Smooth muscle cell (in vitro differentiated cells): ENCODE measurements around the gene DLD. TPM values are rescaled to one million over a fixed set of nuclear protein-coding genes. Genes with fewer than 3 reads are reported as not detected.
"Not testable (repeated sequence)": the region's sequence is repeated elsewhere in the genome, so short reads cannot be mapped to it uniquely, and the experiment has no call there.

Experiments used
- DNase-seq: peaks from one replicate; lab custom pipeline; 2025; ENCODE audit not compliant: unreplicated experiment; lab: John Stamatoyannopoulos, UW
- H2AFZ ChIP-seq: fragments of 200-600 bp; sonication (generic); 2 replicates; pipeline ENCODE4 v1.6.0; 2016; ENCODE audit warnings: antibody characterized with exemption, low read depth, mild to moderate bottlenecking
- H3F3A ChIP-seq: fragments of 200-600 bp; sonication (generic); 2 replicates; pipeline ENCODE4 v1.6.0; 2017; ENCODE audit warnings: antibody characterized with exemption, low read depth
- H3K27ac ChIP-seq: fragments of 200-600 bp; sonication (generic); 2 replicates; pipeline ENCODE4 v1.5.1; 2016; ENCODE audit warnings: low read depth, mild to moderate bottlenecking
- H3K27me3 ChIP-seq: fragments of 200-600 bp; sonication (generic); 2 replicates; pipeline ENCODE4 v1.6.1; 2016; ENCODE audit warnings: low read depth, mild to moderate bottlenecking
- H3K36me3 ChIP-seq: fragments of 200-600 bp; sonication (generic); 2 replicates; pipeline ENCODE4 v1.5.1; 2016; ENCODE audit warnings: low read depth
- H3K4me1 ChIP-seq: fragments of 200-600 bp; sonication (generic); 2 replicates; pipeline ENCODE4 v1.5.1; 2016; ENCODE audit warnings: low read depth
- H3K4me2 ChIP-seq: fragments of 200-600 bp; sonication (generic); 2 replicates; pipeline ENCODE4 v1.6.0; 2016; ENCODE audit warnings: mild to moderate bottlenecking
- H3K4me3 ChIP-seq: fragments of 200-600 bp; sonication (generic); 2 replicates; pipeline ENCODE4 v1.5.1; 2016; ENCODE audit warnings: mild to moderate bottlenecking
- H3K79me2 ChIP-seq: fragments of 200-600 bp; sonication (generic); 2 replicates; pipeline ENCODE4 v1.6.0; 2016; ENCODE audit warnings: low read depth, mild to moderate bottlenecking
- H3K9ac ChIP-seq: fragments of 200-600 bp; sonication (generic); 2 replicates; pipeline ENCODE4 v1.6.0; 2016; ENCODE audit warnings: low read depth
- H3K9me3 ChIP-seq: fragments of 200-600 bp; sonication (generic); replicated peaks from 2 replicates; pipeline ENCODE4 v1.5.1; 2016; ENCODE audit warnings: low read depth
- H4K20me1 ChIP-seq: fragments of 200-600 bp; sonication (generic); 2 replicates; pipeline ENCODE4 v1.6.0; 2016; ENCODE audit warnings: low read depth
- CTCF ChIP-seq: fragments of 200-600 bp; sonication (generic); IDR thresholded peaks from 2 replicates; pipeline ENCODE4 v1.5.1; 2017; ENCODE audit warnings: borderline replicate concordance, mild to moderate bottlenecking, antibody characterized with exemption; ENCODE audit not compliant: insufficient read depth, poor library complexity, severe bottlenecking
- WGBS: methylation state at CpG from one replicate; pipeline ENCODE4 v1.1.7; 2016; ENCODE audit warnings: low lambda C conversion rate; 5-methylcytosine and 5-hydroxymethylcytosine counted together
- polyA plus RNA-seq: library from polyadenylated mRNA; unstranded; fragments of >200 nt; fragmentation: Nextera tagmentation; extraction: Ambion mirVana; gene quantifications from 2 replicates; pipeline ENCODE4 v1.2.1, GENCODE V29; 2016
- total RNA-seq: library from RNA; depleted of rRNA; stranded (reverse); fragments of >200 nt; gene quantifications from 2 replicates; pipeline ENCODE4 v1.2.3, GENCODE V29; 2014

Gene DLD
- total and polyA plus RNA-seq, 2 experiments from 2014 or later: 71.4 to 165 TPM

GRCh38 chr7:107846324-107846723, 44.7 kb upstream of the DLD start:
- Histone ChIP-seq H3K9ac (no peak overlapping the region), H3F3A (no peaks in the 10 kb centered on the region), H3K79me2 (no peaks in the 10 kb centered on the region), H4K20me1 (no peaks in the 10 kb centered on the region), H3K4me3 (no peak overlapping the region), H3K4me1 (no peaks in the 10 kb centered on the region), H3K27ac (no peak overlapping the region), H3K4me2 (no peak overlapping the region), H3K9me3 (no peaks in the 10 kb centered on the region), H2AFZ (no peak overlapping the region), H3K36me3 (no peaks in the 10 kb centered on the region), H3K27me3 (no peaks in the 10 kb centered on the region)
- no peak for TF ChIP-seq CTCF
- DNase-seq: no peak

GRCh38 chr7:107847168-107847835, 43.7 kb upstream of the DLD start:
- H3K4me3 ChIP-seq: no peak overlapping the region
- no peaks in the 10 kb centered on the region for H3F3A ChIP-seq
- no peaks in the 10 kb centered on the region for H3K79me2 ChIP-seq
- no peak for DNase-seq
- H3K9ac ChIP-seq: no peak overlapping the region
- WGBS: 93% methylated on average over 16 of the region's 18 CpGs
- no peaks in the 10 kb centered on the region for H3K36me3 ChIP-seq
- no peaks in the 10 kb centered on the region for H3K27me3 ChIP-seq
- no peaks in the 10 kb centered on the region for H3K4me1 ChIP-seq
- H4K20me1 ChIP-seq: no peaks in the 10 kb centered on the region
- H3K4me2 ChIP-seq: no peak overlapping the region
- no peak overlapping the region for H3K27ac ChIP-seq
- no peak for TF ChIP-seq CTCF
- no peaks in the 10 kb centered on the region for H3K9me3 ChIP-seq
- H2AFZ ChIP-seq: no peak overlapping the region

GRCh38 chr7:107847836-107848175, 43.2 kb upstream of the DLD start:
- DNase-seq, H3K27me3 ChIP-seq, H3K27ac ChIP-seq, H2AFZ ChIP-seq, H3F3A ChIP-seq, H3K4me1 ChIP-seq, H3K79me2 ChIP-seq, H3K9ac ChIP-seq, H3K4me2 ChIP-seq, H4K20me1 ChIP-seq, H3K36me3 ChIP-seq, H3K9me3 ChIP-seq, H3K4me3 ChIP-seq: not testable (repeated sequence)
- 97% methylated on average over 18 of the region's 20 CpGs for WGBS

GRCh38 chr7:107848211-107848610, 42.8 kb upstream of the DLD start:
- not testable (repeated sequence) for H3K4me1 ChIP-seq, H3F3A ChIP-seq, H3K4me3 ChIP-seq, H3K79me2 ChIP-seq, H3K36me3 ChIP-seq, H3K9me3 ChIP-seq, H3K27me3 ChIP-seq, H3K4me2 ChIP-seq, H3K9ac ChIP-seq, H4K20me1 ChIP-seq, H2AFZ ChIP-seq, DNase-seq, H3K27ac ChIP-seq
- WGBS: 95% methylated on average over 12 of the region's 31 CpGs

GRCh38 chr7:107850216-107850615, 40.8 kb upstream of the DLD start:
- WGBS: 80% methylated on average over 4 of the region's 4 CpGs
- Histone ChIP-seq H2AFZ (no peak overlapping the region), H3K4me1 (no peaks in the 10 kb centered on the region), H3K4me2 (no peak overlapping the region), H4K20me1 (no peaks in the 10 kb centered on the region), H3K4me3 (no peak overlapping the region), H3K27ac (no peak overlapping the region), H3K79me2 (no peaks in the 10 kb centered on the region), H3K9me3 (no peaks in the 10 kb centered on the region), H3F3A (no peaks in the 10 kb centered on the region), H3K9ac (no peak overlapping the region), H3K27me3 (no peaks in the 10 kb centered on the region), H3K36me3 (no peaks in the 10 kb centered on the region)
- no peak for DNase-seq
- no peak for TF ChIP-seq CTCF
